Heart left ventricle (tissue), 16 donors: ENCODE results near the gene TENM3. TPM values are rescaled to one million over a fixed set of nuclear protein-coding genes. Genes with fewer than 3 reads are reported as not detected.

Experiments
- ATAC-seq, 4 donors: fragments of 200-7000 bp; cut with Tn5 transposase; one replicate each; pipeline ENCODE4 v1.9.1; 2020 to 2022; ENCODE audit warnings: moderate library complexity in 4 of 4, mild to moderate bottlenecking in 3 of 4, moderate number of reproducible peaks in 1 of 4
- DNase-seq, 5 donors: peaks; one replicate each; pipeline ENCODE4 v3.0.0-alpha.2; 2020
- H3K27ac ChIP-seq, 12 donors: fragments of 200-600 bp; sonication (generic) in 4 of 12; one replicate each; pipeline versions ENCODE4 v1.5.0 to v1.8.0; 2016 to 2022; ENCODE audit warnings: mild to moderate bottlenecking in 2 of 12
- H3K27me3 ChIP-seq, 9 donors: fragments of 200-600 bp; sonication (generic) in 2 of 9; one replicate each; pipeline versions ENCODE4 v1.5.1 to v1.8.0; 2016 to 2022; ENCODE audit warnings: mild to moderate bottlenecking in 3 of 9
- H3K36me3 ChIP-seq, 9 donors: fragments of 200-600 bp; sonication (generic) in 2 of 9; one replicate each; pipeline versions ENCODE4 v1.5.0 to v1.8.0; 2018 to 2022; ENCODE audit warnings: mild to moderate bottlenecking in 2 of 9
- H3K4me1 ChIP-seq, 12 donors: fragments of 200-600 bp; sonication (generic) in 4 of 12; one replicate each; pipeline versions ENCODE4 v1.5.0 to v1.8.0; 2016 to 2022; ENCODE audit warnings: mild to moderate bottlenecking in 3 of 12
- H3K4me3 ChIP-seq, 12 donors: fragments of 200-600 bp; sonication (generic) in 4 of 12; one replicate each; pipeline versions ENCODE4 v1.5.0 to v1.8.0; 2017 to 2022; ENCODE audit warnings: mild to moderate bottlenecking in 9 of 12, moderate library complexity in 4 of 12
- H3K9me3 ChIP-seq, 12 donors: fragments of 200-600 bp; sonication (generic) in 4 of 12; one replicate each; pipeline versions ENCODE4 v1.5.0 to v1.8.0; 2016 to 2022; ENCODE audit warnings: mild to moderate bottlenecking in 1 of 12
- CTCF ChIP-seq, 12 donors: fragments of 200-600 bp; sonication (generic) in 4 of 12; IDR thresholded peaks; one replicate each; pipeline versions ENCODE4 v1.5.0 to v1.8.0; 2018 to 2022; ENCODE audit warnings: antibody characterized with exemption in 12 of 12, mild to moderate bottlenecking in 5 of 12
- POLR2A ChIP-seq, 2 donors: fragments of 450-650 bp; IDR thresholded peaks; one replicate each; pipeline ENCODE4 v1.6.1; 2017; ENCODE audit warnings: antibody characterized with exemption in 2 of 2, mild to moderate bottlenecking in 2 of 2, moderate library complexity in 2 of 2
- WGBS, 4 donors: extraction: QIAGEN DNeasy Blood & Tissue Kit in 2 of 4; methylation state at CpG; one replicate each; pipeline versions ENCODE4 v1.1.5 to v1.1.7; 2013 to 2018; 5-methylcytosine and 5-hydroxymethylcytosine counted together
- intact Hi-C, 10 donors: fragments of 100-400 bp; cut with DNase I; formaldehyde crosslinking; loops; one replicate each; pipeline versions ENCODE4 v1.11.1 to v1.14.2; 2022
- polyA plus RNA-seq, 2 donors: library from polyadenylated mRNA; stranded (reverse); fragments of 200-250 nt; gene quantifications; one replicate each; pipeline ENCODE4 v1.2.3, GENCODE V29; 2013
- total RNA-seq, 9 donors: library from RNA; depleted of rRNA in 2 of 9; stranded (reverse); fragments of >200 nt in 2 of 9; fragmentation: NEBNext Ultra II Directional in 3 of 9; extraction: Animal tissue kit (Norgen Biotek cat#: 25700) in 3 of 9; gene quantifications; one replicate each; pipeline versions ENCODE4 v1.1.0 to v1.2.4, GENCODE V29; 2016 to 2023
- donor health status: ischemic (EF 13 %, LVEDD 7.1; RV severe dilation, severe dysfunction).
- donor health status: healthy with polysubstance abuse.
- donor health status: DM: no; HTN: yes; CAD: no.
- donor health status: DM: no; HTN: no; CAD: no.
- donor health status: ischemic (EF 25% LVEDD 6.9; RV normal size, moderate dysfunction).
- donor health status: ischemic (EF 25% LVEDD 5.7; RV mildly dilated, moderate dysfunction).
- donor health status: healthy.
- donor health status: DM: yes; HTN: yes; CAD: no.
- donor health status: ischemic (EF 35%, LVEDD 5.7; RV mildly dilated, moderate dysfunction).
- donor health status: nonischemic (EF 11% LVEDD 7.7; RV severe dilation, severe dysfunction).
- donor health status: DM: yes; HTN: yes; CAD: no.
- donor health status: PGD.
- donor health status: ischemic (EF 29% LVEDD 5.4; RV normal size, mild dysfunction).
- donor health status: nonischemic (EF 23%, LVEDD 6.1; RV moderate dilation, normal function).

The TENM3 gene
- total and polyA plus RNA-seq, 11 donors, result 0.19 to 10.3 (median 2.5) TPM

DNA sequence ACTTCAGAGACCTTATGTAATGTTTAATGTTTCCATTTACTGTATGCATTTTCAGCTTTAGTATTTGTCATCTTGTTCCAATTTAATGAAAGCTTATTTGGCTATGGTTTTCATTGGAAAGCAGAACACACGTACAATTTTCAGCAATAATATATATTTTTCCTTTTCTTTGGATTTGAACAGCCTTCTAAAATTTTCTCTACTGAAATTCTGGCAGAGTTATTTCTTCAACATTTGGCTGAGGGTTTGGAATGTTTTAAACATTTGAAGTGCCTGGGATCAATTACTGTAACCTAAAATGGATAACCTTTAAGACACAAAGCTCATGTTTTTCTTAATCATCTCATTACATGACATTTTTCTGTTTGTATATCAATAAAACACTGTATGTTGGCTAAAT is 156.9 kb downstream of the TENM3 start:
- Histone ChIP-seq H3K36me3 (no peaks in the 10 kb centered on the region), H3K9me3 (no peaks in the 10 kb centered on the region), H3K27me3 (peaks cover 0 to 7% (median 0%) of the 10 kb centered on the region in 9 donors), H3K4me3 (no peak overlapping the region), H3K27ac (no peak overlapping the region), H3K4me1 (no peaks in the 10 kb centered on the region)
- ATAC-seq (no peak), DNase-seq (no peak)
- intact Hi-C loops, result no loop called here
- no peak for TF ChIP-seq POLR2A (IDR thresholded peaks at IDR 0.05)
- TF ChIP-seq CTCF (IDR thresholded peaks at IDR 0.05), result no peak
- WGBS, 4 donors, result 83 to 93% (median 91%) methylated on average over 1 of the region's 1 CpG

DNA sequence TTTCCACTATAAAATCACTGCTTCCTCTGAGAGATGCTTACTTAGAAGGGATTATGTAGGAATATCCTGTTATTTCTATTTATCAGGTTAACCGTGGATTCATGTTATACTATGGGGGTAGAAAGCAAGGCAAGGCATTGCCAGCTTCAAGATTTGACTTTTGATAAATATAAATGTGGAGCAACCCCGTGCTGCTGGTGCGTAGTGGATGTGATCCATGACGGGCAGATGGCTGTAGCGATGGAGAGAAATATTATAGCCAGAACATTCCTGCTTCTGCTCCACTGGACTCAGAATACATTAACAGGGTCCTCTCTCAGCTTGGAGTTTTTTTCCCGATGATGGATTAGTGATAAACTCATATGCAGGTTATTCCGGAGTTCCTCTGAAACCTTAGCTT is 157.6 kb downstream of the TENM3 start:
- Histone ChIP-seq H3K9me3 (no peaks in the 10 kb centered on the region), H3K27me3 (peaks cover 0 to 7% (median 0%) of the 10 kb centered on the region in 9 donors), H3K4me1 (no peaks in the 10 kb centered on the region), H3K27ac (no peak overlapping the region), H3K36me3 (no peaks in the 10 kb centered on the region), H3K4me3 (no peak overlapping the region)
- DNase-seq (no peak), ATAC-seq (no peak)
- intact Hi-C loops, result no loop called here
- no peak for TF ChIP-seq POLR2A (IDR thresholded peaks at IDR 0.05)
- no peak for TF ChIP-seq CTCF (IDR thresholded peaks at IDR 0.05)
- 85 to 89% (median 87%) methylated on average over 7 of the region's 7 CpGs for WGBS, 4 donors

DNA sequence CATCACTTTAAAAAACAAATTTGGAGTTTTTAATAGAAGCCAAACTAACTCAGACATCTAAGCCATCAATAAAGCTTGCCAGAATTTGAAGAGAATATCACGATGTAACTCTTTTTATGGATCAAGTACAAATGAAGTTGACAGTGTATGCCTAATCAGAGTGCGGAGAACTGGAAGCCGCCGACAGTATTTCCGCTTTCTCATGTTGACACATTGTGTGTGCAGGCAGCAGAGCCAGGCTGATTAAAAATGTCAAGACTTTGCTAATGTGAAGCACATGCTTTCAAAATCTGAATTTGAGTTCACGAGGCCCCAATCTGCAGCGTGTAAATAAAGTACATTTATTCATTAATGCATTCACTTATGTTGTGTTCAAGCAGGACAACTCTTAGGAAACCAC is 161.2 kb downstream of the TENM3 start:
- intact Hi-C loops, result no loop called here
- Histone ChIP-seq H3K4me3 (no peak overlapping the region), H3K27me3 (no peaks in the 10 kb centered on the region), H3K27ac (no peak overlapping the region), H3K9me3 (no peaks in the 10 kb centered on the region), H3K4me1 (no peaks in the 10 kb centered on the region), H3K36me3 (no peaks in the 10 kb centered on the region)
- DNase-seq (no peak), ATAC-seq (no peak)
- TF ChIP-seq CTCF (IDR thresholded peaks at IDR 0.05) (no peak), POLR2A (IDR thresholded peaks at IDR 0.05) (no peak)
- 67 to 74% (median 72%) methylated on average over 7 of the region's 7 CpGs for WGBS, 4 donors

DNA sequence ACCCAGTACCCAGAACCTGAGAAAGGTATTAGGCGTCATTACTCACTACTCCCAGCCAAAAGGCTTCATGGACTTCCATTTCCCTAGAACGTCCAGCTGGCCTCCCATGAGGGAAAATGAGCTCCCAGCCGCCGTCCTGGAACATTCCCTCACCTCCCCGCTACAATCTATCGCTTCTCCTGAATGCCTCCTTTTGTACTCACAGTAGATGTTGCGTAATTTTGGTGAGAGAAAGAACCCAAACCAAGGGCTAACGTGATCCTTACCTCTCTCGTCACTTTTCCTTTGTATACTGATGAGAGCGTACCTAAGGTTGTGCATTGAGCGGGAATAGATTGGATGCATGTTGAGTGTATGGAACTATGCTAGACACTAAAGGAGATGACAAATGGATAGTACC is 161.9 kb downstream of the TENM3 start:
- WGBS, 4 donors, result 82 to 92% (median 87%) methylated on average over 11 of the region's 11 CpGs
- Histone ChIP-seq H3K4me1 (no peaks in the 10 kb centered on the region), H3K9me3 (no peaks in the 10 kb centered on the region), H3K27me3 (no peaks in the 10 kb centered on the region), H3K4me3 (no peak overlapping the region), H3K27ac (no peak overlapping the region), H3K36me3 (no peaks in the 10 kb centered on the region)
- intact Hi-C loops, result no loop called here
- no peak for ATAC-seq
- no peak for TF ChIP-seq POLR2A (IDR thresholded peaks at IDR 0.05)
- TF ChIP-seq CTCF (IDR thresholded peaks at IDR 0.05), result no peak
- DNase-seq, result no peak
